Left lung (tissue), 10 donors: ENCODE results near the gene ELP6. TPM values are rescaled to one million over a fixed set of nuclear protein-coding genes. Genes with fewer than 3 reads are reported as not detected.
A peak's percentile ranks its signal among the peaks of the same experiment; 100 is the strongest.

Experiments
- ATAC-seq: fragments of 200-7000 bp; cut with Tn5 transposase; one replicate; pipeline ENCODE4 v1.9.1; 2020; ENCODE audit warnings: moderate library complexity
- DNase-seq, 4 donors: peaks; one replicate each; pipeline ENCODE4 v3.0.0-alpha.2; 2013 to 2020
- H3K27ac ChIP-seq, 2 donors: fragments of 200-600 bp; sonication (generic) in 1 of 2; one replicate each; pipeline versions ENCODE4 v1.5.0 to v1.8.0; 2020 to 2021
- H3K27me3 ChIP-seq, 2 donors: fragments of 200-600 bp; sonication (generic) in 1 of 2; one replicate each; pipeline versions ENCODE4 v1.5.0 to v1.8.0; 2020 to 2021
- H3K36me3 ChIP-seq, 2 donors: fragments of 200-600 bp; sonication (generic) in 1 of 2; one replicate each; pipeline versions ENCODE4 v1.5.0 to v1.8.0; 2020 to 2021
- H3K4me1 ChIP-seq, 2 donors: fragments of 200-600 bp; one replicate each; pipeline ENCODE4 v1.8.0; 2021
- H3K4me3 ChIP-seq, 2 donors: fragments of 200-600 bp; sonication (generic) in 1 of 2; one replicate each; pipeline versions ENCODE4 v1.5.0 to v1.8.0; 2020 to 2021; ENCODE audit warnings: mild to moderate bottlenecking in 1 of 2
- H3K9me3 ChIP-seq, 2 donors: fragments of 200-600 bp; sonication (generic) in 1 of 2; one replicate each; pipeline versions ENCODE4 v1.5.0 to v1.8.0; 2020 to 2021
- intact Hi-C, 2 donors: fragments of 100-400 bp; cut with DNase I; formaldehyde crosslinking; loops; one replicate each; pipeline versions ENCODE4 v1.11.2 to v1.14.2; 2022
- polyA plus RNA-seq, 6 donors: library from polyadenylated mRNA; unstranded; fragments of 120-200 nt; gene quantifications; one replicate each; pipeline ENCODE4 v1.2.1, GENCODE V29; 2013; ENCODE audit not compliant: insufficient read length in 6 of 6
- total RNA-seq, 2 donors: library from RNA; stranded (reverse); fragmentation: NEBNext Ultra II Directional; extraction: Animal tissue kit (Norgen Biotek cat#: 25700); gene quantifications; one replicate each; pipeline ENCODE4 v1.2.1, GENCODE V29; 2021
- TF ChIP-seq, protein P1 (sequence below), 2 donors: fragments of 200-600 bp; sonication (generic) in 1 of 2; IDR thresholded peaks; one replicate each; pipeline versions ENCODE4 v1.5.0 to v1.8.0; 2021; ENCODE audit warnings: antibody characterized with exemption in 2 of 2
- donor health status: DM: no; HTN: yes; CAD: no.
- donor health status: DM: no; HTN: no; CAD: no.

The ELP6 gene
- total and polyA plus RNA-seq, 8 donors = 25.7 to 47.5 (median 44.3) TPM

DNA sequence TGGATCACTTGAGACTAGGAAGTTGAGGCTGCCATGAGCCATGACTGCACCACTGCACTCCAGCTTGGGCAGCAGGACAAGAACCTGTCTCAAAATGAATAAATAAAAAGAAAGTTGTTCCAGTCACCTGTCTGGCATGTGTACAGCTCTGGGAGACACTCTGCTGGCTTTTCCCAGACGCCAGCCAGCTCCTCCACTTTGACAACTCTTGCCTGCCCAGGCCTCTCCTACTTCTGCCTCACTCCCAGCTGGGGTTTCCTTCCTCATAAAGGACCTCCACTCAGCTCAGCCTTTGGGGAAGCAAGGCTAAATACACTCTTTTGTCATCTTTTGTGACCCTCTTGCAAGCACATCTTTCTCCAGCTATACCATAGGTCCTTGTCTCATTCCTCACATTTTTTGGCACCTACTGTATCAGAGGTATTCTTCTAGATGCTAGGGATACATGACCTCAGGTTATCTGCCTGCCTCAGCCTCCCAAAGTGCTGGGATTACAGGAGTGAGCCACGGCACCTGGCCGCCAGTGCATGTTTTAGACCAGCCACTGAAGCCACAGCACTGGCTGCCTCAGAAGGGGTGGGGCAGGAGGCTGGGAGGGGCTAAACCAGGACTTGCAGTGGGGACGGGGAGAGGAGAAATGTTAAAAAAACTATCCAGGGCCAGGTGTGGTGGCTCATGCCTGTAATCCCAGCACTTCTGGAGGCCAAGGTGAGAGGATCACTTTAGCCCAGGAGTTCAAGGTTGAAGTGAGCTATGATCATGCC lies 10.0 kb upstream of the ELP6 start:
- intact Hi-C loops = loop anchor here in 1 of 2 donors (10.0 kb wide), 1 partner anchor 271 kb away; no protein-coding TSS in a partner anchor
- H3K9me3 ChIP-seq = no peaks in the 10 kb centered on the region
- H3K4me3 ChIP-seq = no peak overlapping the region
- H3K36me3 ChIP-seq = no peaks in the 10 kb centered on the region
- no peaks in the 10 kb centered on the region for H3K27me3 ChIP-seq
- TF ChIP-seq, protein P1, sequence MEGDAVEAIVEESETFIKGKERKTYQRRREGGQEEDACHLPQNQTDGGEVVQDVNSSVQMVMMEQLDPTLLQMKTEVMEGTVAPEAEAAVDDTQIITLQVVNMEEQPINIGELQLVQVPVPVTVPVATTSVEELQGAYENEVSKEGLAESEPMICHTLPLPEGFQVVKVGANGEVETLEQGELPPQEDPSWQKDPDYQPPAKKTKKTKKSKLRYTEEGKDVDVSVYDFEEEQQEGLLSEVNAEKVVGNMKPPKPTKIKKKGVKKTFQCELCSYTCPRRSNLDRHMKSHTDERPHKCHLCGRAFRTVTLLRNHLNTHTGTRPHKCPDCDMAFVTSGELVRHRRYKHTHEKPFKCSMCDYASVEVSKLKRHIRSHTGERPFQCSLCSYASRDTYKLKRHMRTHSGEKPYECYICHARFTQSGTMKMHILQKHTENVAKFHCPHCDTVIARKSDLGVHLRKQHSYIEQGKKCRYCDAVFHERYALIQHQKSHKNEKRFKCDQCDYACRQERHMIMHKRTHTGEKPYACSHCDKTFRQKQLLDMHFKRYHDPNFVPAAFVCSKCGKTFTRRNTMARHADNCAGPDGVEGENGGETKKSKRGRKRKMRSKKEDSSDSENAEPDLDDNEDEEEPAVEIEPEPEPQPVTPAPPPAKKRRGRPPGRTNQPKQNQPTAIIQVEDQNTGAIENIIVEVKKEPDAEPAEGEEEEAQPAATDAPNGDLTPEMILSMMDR (IDR thresholded peaks at IDR 0.05) = no peak
- no peak overlapping the region for H3K27ac ChIP-seq
- no peak for DNase-seq
- ATAC-seq = peak; percentile 19
- peaks cover 3 to 5% of the 10 kb centered on the region in 2 donors for H3K4me1 ChIP-seq

DNA sequence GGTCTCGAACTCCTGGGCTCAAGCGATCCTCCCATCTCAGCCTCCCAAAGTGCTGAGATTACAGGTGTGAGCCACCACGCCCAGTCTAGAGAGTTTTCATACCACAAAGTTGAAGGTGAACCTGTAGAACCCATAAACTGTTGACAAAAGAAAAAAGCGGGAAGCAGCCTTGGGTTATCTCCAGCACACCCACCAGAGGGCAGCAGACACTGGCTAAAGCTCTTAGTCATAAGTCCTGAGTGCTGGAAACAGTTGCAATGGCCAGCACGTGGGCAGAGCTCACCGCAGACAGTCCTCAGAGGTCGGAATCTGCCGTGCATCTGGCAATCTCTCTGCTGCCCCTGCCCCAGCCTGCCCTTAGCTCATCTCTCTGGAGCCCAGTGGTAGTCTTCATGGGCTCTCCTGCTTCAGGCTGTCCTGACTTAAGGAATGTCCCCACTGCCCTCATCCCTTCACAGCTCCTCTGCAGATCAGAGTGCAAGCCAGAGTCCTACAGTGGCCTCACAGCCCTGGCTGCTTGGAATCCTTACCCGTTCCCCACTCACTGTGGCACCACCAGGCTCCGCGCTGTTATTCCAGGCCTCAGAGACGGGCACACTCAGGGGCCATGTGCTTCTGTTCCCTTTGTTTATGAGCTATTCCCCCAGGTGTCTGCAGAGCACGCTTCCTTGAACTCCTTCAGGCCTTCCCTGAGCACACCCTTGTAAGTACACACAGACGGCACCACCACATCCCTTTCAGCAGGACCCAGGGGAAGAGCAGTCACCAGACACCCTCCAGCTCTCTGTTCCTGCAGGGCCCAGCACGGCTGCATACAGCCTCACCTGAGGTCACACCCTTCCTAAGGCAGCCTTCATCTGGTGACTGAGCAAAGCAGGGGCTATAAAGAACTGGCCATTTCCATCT lies 8.8 kb upstream of the ELP6 start:
- intact Hi-C loops = loop anchor here in 1 of 2 donors (10.0 kb wide), 1 partner anchor 272 kb away; no protein-coding TSS in a partner anchor
- peaks cover 3 to 5% of the 10 kb centered on the region in 2 donors for H3K4me1 ChIP-seq

DNA sequence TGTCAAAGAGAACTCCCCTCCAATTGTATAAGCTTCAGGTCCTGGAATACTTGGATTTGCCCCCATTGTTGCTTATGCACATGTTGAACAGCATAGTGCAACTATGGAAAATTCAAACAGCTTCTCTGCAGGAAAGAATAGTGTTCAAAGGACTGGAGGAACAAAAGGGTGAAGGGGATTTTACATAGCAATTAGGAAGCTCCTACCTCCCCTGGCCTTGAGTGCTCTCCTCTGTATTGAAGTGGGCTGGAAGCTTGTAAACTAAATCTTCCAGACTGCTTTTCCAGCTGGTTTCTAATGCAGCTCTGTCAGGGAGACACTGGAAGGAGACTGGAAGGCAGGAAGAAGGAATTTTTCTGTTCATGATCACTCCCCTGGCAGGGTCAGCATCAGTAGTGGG lies 7.2 kb upstream of the ELP6 start:
- H3K27me3 ChIP-seq = no peaks in the 10 kb centered on the region
- no peak overlapping the region for H3K4me3 ChIP-seq
- H3K27ac ChIP-seq = no peak overlapping the region
- TF ChIP-seq, protein P1 (IDR thresholded peaks at IDR 0.05) = no peak
- H3K4me1 ChIP-seq = peaks cover 3 to 5% of the 10 kb centered on the region in 2 donors
- H3K9me3 ChIP-seq = no peaks in the 10 kb centered on the region
- H3K36me3 ChIP-seq = no peaks in the 10 kb centered on the region
- DNase-seq = no peak
- intact Hi-C loops = loop anchor here (2.0 to 10.0 kb wide), 2 partner anchors 268 to 274 kb away; no protein-coding TSS in a partner anchor
- no peak for ATAC-seq

More for the DNA sequence above, 8.8 kb upstream of the ELP6 start:
- no peaks in the 10 kb centered on the region for H3K9me3 ChIP-seq
- DNase-seq = peak; percentile 61 to 90 (median 85)
- no peaks in the 10 kb centered on the region for H3K36me3 ChIP-seq
- ATAC-seq = peak; percentile 99
- no peak overlapping the region for H3K4me3 ChIP-seq
- H3K27me3 ChIP-seq = no peaks in the 10 kb centered on the region
- no peak overlapping the region for H3K27ac ChIP-seq
- TF ChIP-seq, protein P1 (IDR thresholded peaks at IDR 0.05) = peak; percentile 80 to 82

DNA sequence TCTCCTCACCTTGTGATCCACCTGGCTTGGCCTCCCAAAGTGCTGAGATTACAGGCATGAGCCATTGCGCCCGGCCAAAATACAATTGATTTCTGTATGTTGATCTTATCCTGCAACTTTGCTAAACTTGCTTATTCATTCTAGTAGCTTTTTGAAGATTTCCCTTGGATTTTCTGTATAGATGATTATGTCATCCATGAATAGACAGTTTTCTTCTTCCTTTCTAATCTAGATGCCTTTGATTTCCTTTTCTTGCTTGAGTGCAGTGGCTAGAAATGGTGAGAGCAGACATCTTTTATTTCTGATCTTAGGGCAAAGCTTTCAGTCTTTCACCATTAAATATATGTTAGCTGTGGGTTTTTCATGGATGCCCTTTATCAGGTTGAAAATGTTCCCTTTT lies 4.4 kb upstream of the ELP6 start:
- TF ChIP-seq, protein P1 (IDR thresholded peaks at IDR 0.05) = no peak
- intact Hi-C loops = no loop called here

More for the DNA sequence above, 4.4 kb upstream of the ELP6 start:
- Histone ChIP-seq H3K27me3 (no peaks in the 10 kb centered on the region), H3K9me3 (no peaks in the 10 kb centered on the region), H3K4me1 (peaks cover 3 to 12% of the 10 kb centered on the region in 2 donors), H3K4me3 (no peak overlapping the region), H3K27ac (no peak overlapping the region), H3K36me3 (no peaks in the 10 kb centered on the region)
- DNase-seq = no peak
- ATAC-seq = no peak
